CD4-positive, alpha-beta T cell (primary cell): ENCODE measurements around the gene AMPH. TPM values are rescaled to one million over a fixed set of nuclear protein-coding genes. Genes with fewer than 3 reads are reported as not detected.
"Not testable (repeated sequence)": the region's sequence is repeated elsewhere in the genome, so short reads cannot be mapped to it uniquely, and the experiment has no call there.

Source experiments
- ATAC-seq: fragments of 200-7000 bp; cut with Tn5 transposase; one replicate; pipeline ENCODE4 v1.10.0; 2022; ENCODE audit warnings: mild to moderate bottlenecking; ENCODE audit not compliant: poor library complexity
- CTCF ChIA-PET: fragments of 350-600 bp; sonication (Branson Sonifier 250); formaldehyde crosslinking; loops from one replicate; lab custom pipeline; 2021; ENCODE audit warnings: antibody characterized with exemption, inconsistent platforms; lab: Charles Lee
- POLR2A ChIA-PET: fragments of 350-600 bp; sonication (Branson Sonifier 250); formaldehyde crosslinking; loops from one replicate; lab custom pipeline; 2021; ENCODE audit warnings: antibody characterized with exemption, inconsistent platforms; lab: Charles Lee
- DNase-seq, 14 experiments: peaks; one replicate each; pipeline ENCODE4 v3.0.0-alpha.2; 2013 to 2020; ENCODE audit warnings: mixed read lengths in 2 of 14
- H3K27ac ChIP-seq, 2 donors: one replicate each; pipeline versions ENCODE4 v1.5.1 to v1.7.0; 2013; ENCODE audit warnings: low read length in 2 of 2, low read depth in 1 of 2, mild to moderate bottlenecking in 1 of 2
- H3K27me3 ChIP-seq, 2 experiments: 1 replicate in 1 of 2; 2 replicates in 1 of 2; pipeline versions ENCODE4 v1.6.1 to v1.7.0; 2013; ENCODE audit warnings: low read length in 2 of 2, control low read depth in 1 of 2, mild to moderate bottlenecking in 1 of 2, moderate library complexity in 1 of 2; ENCODE audit not compliant: insufficient read depth in 2 of 2, control insufficient read depth in 1 of 2
- H3K36me3 ChIP-seq: one replicate; pipeline ENCODE4 v1.6.1; 2013; ENCODE audit warnings: low read length, control low read depth; ENCODE audit not compliant: insufficient read depth
- H3K4me1 ChIP-seq: one replicate; pipeline ENCODE4 v1.6.1; 2013; ENCODE audit warnings: low read length, control low read depth; ENCODE audit not compliant: insufficient read depth
- H3K4me3 ChIP-seq: one replicate; pipeline ENCODE4 v1.5.1; 2013; ENCODE audit warnings: mild to moderate bottlenecking, low read length, moderate library complexity
- H3K9me3 ChIP-seq, 2 experiments: 1 replicate in 1 of 2; 2 replicates in 1 of 2; pipeline versions ENCODE4 v1.6.1 to v1.7.0; 2013; ENCODE audit warnings: low read length in 2 of 2, mild to moderate bottlenecking in 2 of 2, control low read depth in 1 of 2, moderate library complexity in 1 of 2; ENCODE audit not compliant: control insufficient read depth in 1 of 2, insufficient read depth in 1 of 2
- H3K27ac Mint-ChIP-seq: one replicate; pipeline ENCODE4 v1.8.0; 2020; ENCODE audit warnings: mixed read lengths
- H3K27me3 Mint-ChIP-seq: one replicate; pipeline ENCODE4 v1.8.0; 2021; ENCODE audit warnings: mixed read lengths
- H3K36me3 Mint-ChIP-seq: one replicate; pipeline ENCODE4 v1.8.0; 2021; ENCODE audit warnings: low read depth, mixed read lengths
- H3K4me1 Mint-ChIP-seq: one replicate; pipeline ENCODE4 v1.8.0; 2021; ENCODE audit warnings: low read depth, mixed read lengths
- H3K4me3 Mint-ChIP-seq: one replicate; pipeline ENCODE4 v1.8.0; 2020; ENCODE audit warnings: mild to moderate bottlenecking, mixed read lengths
- H3K9me3 Mint-ChIP-seq: one replicate; pipeline ENCODE4 v1.8.0; 2020; ENCODE audit warnings: mixed read lengths
- CTCF ChIP-seq: fragments of 200-600 bp; IDR thresholded peaks from one replicate; pipeline ENCODE4 v1.8.0; 2022; ENCODE audit warnings: antibody characterized with exemption, mild to moderate bottlenecking
- intact Hi-C, 2 experiments: fragments of 100-400 bp; cut with DNase I in 1 of 2; cut with micrococcal nuclease in 1 of 2; formaldehyde crosslinking; loops; one replicate each; pipeline versions ENCODE4 v1.15.1 to v1.9.0; 2023 to 2025; cut with DNase I, micrococcal nuclease
- total RNA-seq, 174 experiments: library from RNA in 2 of 174; stranded (reverse) in 2 of 174; gene quantifications; one replicate each; pipeline ENCODE4 v1.2.3 and lab custom pipeline; 2021 to 2026

The AMPH gene
- total RNA-seq, 2 experiments from 2014 or later, result not detected

GRCh38 chr7:38345299-38346172, 285.6 kb downstream of the AMPH start:
- H3K9me3 ChIP-seq, intact Hi-C loops, H3K9me3 Mint-ChIP-seq, H3K36me3 Mint-ChIP-seq, H3K36me3 ChIP-seq, H3K27me3 Mint-ChIP-seq, H3K27me3 ChIP-seq: not testable (repeated sequence)
- ATAC-seq (peak; percentile 74), DNase-seq (peak in 7 of 14 experiments; percentile 38 to 82 (median 61))
- Mint-ChIP-seq H3K4me3 (peak overlapping the region; percentile 67), H3K27ac (peak overlapping the region; percentile 78), H3K4me1 (peaks cover 69% of the 10 kb centered on the region)
- Histone ChIP-seq H3K4me3 (peak overlapping the region; percentile 7), H3K27ac (peak overlapping the region in 1 of 2 donors; percentile 13), H3K4me1 (peaks cover 35% of the 10 kb centered on the region)
- CTCF ChIA-PET, result interaction anchor here (0.7 to 5.8 kb wide), 15 partner anchors 9 to 133 kb away, joined by 3 to 40 read pairs (median 4); no protein-coding TSS in a partner anchor
- POLR2A ChIA-PET, result interaction anchor here (0.7 to 1.9 kb wide), 4 partner anchors 10 to 19 kb away, joined by 3 to 8 read pairs (median 6); no protein-coding TSS in a partner anchor
- TF ChIP-seq CTCF, result peak; percentile 75

- ChIA-PET POLR2A (interaction anchor here (0.7 to 1.9 kb wide), 5 partner anchors 9 to 25 kb away, joined by 3 to 8 read pairs (median 3); no protein-coding TSS in a partner anchor), CTCF (interaction anchor here (0.7 to 5.8 kb wide), 10 partner anchors 9 to 129 kb away, joined by 3 to 40 read pairs (median 9); no protein-coding TSS in a partner anchor)
- H3K27me3 Mint-ChIP-seq, result not testable (repeated sequence)
These were observed 286.4 kb downstream of the AMPH start for GRCh38 chr7:38344741-38345140.

GRCh38 chr7:38342135-38342534, 289.0 kb downstream of the AMPH start:
- CTCF ChIA-PET, result interaction anchor here (2.8 to 5.8 kb wide), 2 partner anchors 26 to 126 kb away, joined by 9 to 40 read pairs; no protein-coding TSS in a partner anchor
- H3K27me3 Mint-ChIP-seq, intact Hi-C loops, POLR2A ChIA-PET, H3K27me3 ChIP-seq, H3K9me3 ChIP-seq, H3K4me3 ChIP-seq, H3K36me3 Mint-ChIP-seq, DNase-seq, H3K36me3 ChIP-seq, H3K9me3 Mint-ChIP-seq, H3K27ac ChIP-seq, ATAC-seq: not testable (repeated sequence)
- Mint-ChIP-seq H3K27ac (peak overlapping the region; percentile 82), H3K4me1 (peaks cover 67% of the 10 kb centered on the region), H3K4me3 (peak overlapping the region; percentile 84)
- H3K4me1 ChIP-seq, result peaks cover 39% of the 10 kb centered on the region

More at GRCh38 chr7:38344741-38345140, 286.4 kb downstream of the AMPH start:
- H3K36me3 Mint-ChIP-seq, intact Hi-C loops, H3K4me3 ChIP-seq, H3K36me3 ChIP-seq, H3K9me3 ChIP-seq, H3K27me3 ChIP-seq, H3K9me3 Mint-ChIP-seq: not testable (repeated sequence)
- peaks cover 77% of the 10 kb centered on the region for H3K4me1 Mint-ChIP-seq
- H3K27ac ChIP-seq, result peak overlapping the region in 1 of 2 donors; percentile 13
- ATAC-seq (peak; percentile 59), DNase-seq (peak in 5 of 14 experiments; percentile 23 to 58 (median 52))
- H3K4me1 ChIP-seq, result peaks cover 40% of the 10 kb centered on the region
- peak overlapping the region; percentile 67 for H3K4me3 Mint-ChIP-seq
- peak overlapping the region; percentile 78 for H3K27ac Mint-ChIP-seq

- H3K9me3 Mint-ChIP-seq, H3K9me3 ChIP-seq, intact Hi-C loops, POLR2A ChIA-PET, H3K36me3 Mint-ChIP-seq, ATAC-seq, H3K27me3 Mint-ChIP-seq, H3K36me3 ChIP-seq, H3K27me3 ChIP-seq: not testable (repeated sequence)
- H3K4me3 ChIP-seq, result peak overlapping the region; percentile 12
- peak in 2 of 14 experiments; percentile 55 to 68 for DNase-seq
- H3K4me1 ChIP-seq, result peaks cover 39% of the 10 kb centered on the region
- peaks cover 66% of the 10 kb centered on the region for H3K4me1 Mint-ChIP-seq
- H3K4me3 Mint-ChIP-seq, result peak overlapping the region; percentile 17
- peak overlapping the region; percentile 82 for H3K27ac Mint-ChIP-seq
- CTCF ChIA-PET, result interaction anchor here (0.8 to 5.8 kb wide), 3 partner anchors 27 to 125 kb away, joined by 3 to 40 read pairs (median 9); no protein-coding TSS in a partner anchor
- H3K27ac ChIP-seq, result peak overlapping the region in 1 of 2 donors; percentile 40
These were observed 289.9 kb downstream of the AMPH start for GRCh38 chr7:38341172-38341705.
